IMR-90 (cell line): ENCODE data around the gene SPRR2G. TPM values are rescaled to one million over a fixed set of nuclear protein-coding genes. Genes with fewer than 3 reads are reported as not detected.

Experiments used
- ATAC-seq: fragments of 200-7000 bp; cut with Tn5 transposase; 2 replicates; pipeline ENCODE4 v1.9.1; 2020; ENCODE audit warnings: low read depth, mild to moderate bottlenecking, moderate library complexity
- BruUV-seq: library from RNA; stranded (reverse); fragments of 400-500 nt; replicated peaks from 2 replicates; lab custom pipeline; 2021; lab: Mats Ljungman, UMichigan
- CTCF ChIA-PET: fragments of 300-600 bp; formaldehyde crosslinking; extraction: SDS; loops from one replicate; lab custom pipeline; 2021; ENCODE audit warnings: antibody characterized with exemption; lab: Yijun Ruan, JAX
- POLR2A ChIA-PET: fragments of 300-600 bp; sonication (Branson Sonifier 250); formaldehyde crosslinking; loops from one replicate; lab custom pipeline; 2022; ENCODE audit warnings: antibody characterized with exemption; ENCODE audit not compliant: unreplicated experiment; lab: Charles Lee
- DNase-seq: peaks from one replicate; pipeline ENCODE4 v3.0.0; 2013
- H2AFZ ChIP-seq: replicated peaks from 2 replicates; pipeline ENCODE3; 2013; ENCODE audit warnings: low read length, mild to moderate bottlenecking; ENCODE audit not compliant: poor library complexity
- H2AK5ac ChIP-seq: 2 replicates; pipeline ENCODE4 v1.6.1; 2013; ENCODE audit warnings: low read depth, low read length, inconsistent platforms
- H2AK9ac ChIP-seq: replicated peaks from 2 replicates; pipeline ENCODE3; 2013; ENCODE audit warnings: mild to moderate bottlenecking, low read depth, low read length, moderate library complexity; ENCODE audit not compliant: poor library complexity
- H2BK120ac ChIP-seq: 2 replicates; pipeline ENCODE4 v1.6.1; 2013; ENCODE audit warnings: low read depth, low read length, inconsistent platforms
- H2BK15ac ChIP-seq: 3 replicates; pipeline ENCODE4 v1.6.1; 2013; ENCODE audit warnings: low read depth, low read length, inconsistent platforms
- H2BK20ac ChIP-seq: 2 replicates; pipeline ENCODE4 v1.6.1; 2013; ENCODE audit warnings: low read depth, mild to moderate bottlenecking, inconsistent platforms, low read length, moderate library complexity
- H2BK5ac ChIP-seq: 2 replicates; pipeline ENCODE4 v1.6.1; 2013; ENCODE audit warnings: mild to moderate bottlenecking, low read depth, low read length, inconsistent platforms; ENCODE audit not compliant: poor library complexity, severe bottlenecking
- H3K14ac ChIP-seq: replicated peaks from 2 replicates; pipeline ENCODE4 v1.6.1; 2013; ENCODE audit warnings: low read depth, low read length, inconsistent platforms
- H3K18ac ChIP-seq: 2 replicates; pipeline ENCODE4 v1.6.1; 2013; ENCODE audit warnings: low read depth, low read length, control low read depth
- H3K23ac ChIP-seq: 2 replicates; pipeline ENCODE4 v1.6.1; 2013; ENCODE audit warnings: low read depth, low read length, inconsistent platforms
- H3K27ac ChIP-seq: 2 replicates; pipeline ENCODE4 v1.5.1; 2013; ENCODE audit warnings: mild to moderate bottlenecking, control low read depth, low read length; ENCODE audit not compliant: insufficient read depth
- H3K27me3 ChIP-seq: 2 replicates; pipeline ENCODE4 v1.6.1; 2013; ENCODE audit warnings: low read length; ENCODE audit not compliant: control insufficient read depth, insufficient read depth
- H3K36me3 ChIP-seq: 2 replicates; pipeline ENCODE4 v1.6.1; 2013; ENCODE audit warnings: low read length, mixed read lengths; ENCODE audit not compliant: control insufficient read depth, insufficient read depth
- H3K4ac ChIP-seq: 2 replicates; pipeline ENCODE4 v1.6.1; 2013; ENCODE audit warnings: low read depth, low read length, inconsistent platforms
- H3K4me1 ChIP-seq: 2 replicates; pipeline ENCODE4 v1.6.1; 2013; ENCODE audit warnings: low read length, mixed read lengths; ENCODE audit not compliant: control insufficient read depth, insufficient read depth
- H3K4me2 ChIP-seq: 2 replicates; pipeline ENCODE4 v1.6.1; 2013; ENCODE audit warnings: low read depth, mild to moderate bottlenecking, control low read depth, low read length, moderate library complexity
- H3K4me3 ChIP-seq: 2 replicates; pipeline ENCODE4 v1.5.1; 2013; ENCODE audit warnings: low read depth, mild to moderate bottlenecking, control low read depth, low read length, moderate library complexity; ENCODE audit not compliant: insufficient read depth
- H3K56ac ChIP-seq: 2 replicates; pipeline ENCODE4 v1.6.1; 2013; ENCODE audit warnings: low read length, inconsistent platforms; ENCODE audit not compliant: insufficient read depth; ENCODE audit errors: extremely low read depth
- H3K79me1 ChIP-seq, 2 experiments: 2 replicates each; pipeline ENCODE4 v1.6.1; 2013; ENCODE audit warnings: low read length in 2 of 2, inconsistent platforms in 1 of 2, low read depth in 1 of 2
- H3K9ac ChIP-seq: 2 replicates; pipeline ENCODE4 v1.6.1; 2013; ENCODE audit warnings: low read depth, low read length, control low read depth
- H3K9me1 ChIP-seq: 2 replicates; pipeline ENCODE4 v1.6.1; 2013; ENCODE audit warnings: low read length, inconsistent platforms; ENCODE audit not compliant: insufficient read depth
- H3K9me3 ChIP-seq: 2 replicates; pipeline ENCODE4 v1.6.1; 2013; ENCODE audit warnings: low read length; ENCODE audit not compliant: control insufficient read depth, insufficient read depth
- H4K20me1 ChIP-seq: 2 replicates; pipeline ENCODE4 v1.6.1; 2013; ENCODE audit warnings: low read length, inconsistent platforms; ENCODE audit not compliant: insufficient read depth
- H4K5ac ChIP-seq: 2 replicates; pipeline ENCODE4 v1.6.1; 2013; ENCODE audit warnings: mild to moderate bottlenecking, low read depth, low read length, control low read depth
- H4K8ac ChIP-seq, 2 experiments: 2 replicates each; pipeline ENCODE4 v1.6.1; 2013; ENCODE audit warnings: low read depth in 2 of 2, low read length in 2 of 2, control low read depth in 1 of 2, inconsistent platforms in 1 of 2
- H4K91ac ChIP-seq: 2 replicates; pipeline ENCODE4 v1.6.1; 2013; ENCODE audit warnings: low read depth, low read length, inconsistent platforms; ENCODE audit not compliant: insufficient read depth
- CEBPB ChIP-seq: IDR thresholded peaks from 2 replicates; pipeline ENCODE4 v1.6.1; 2012; ENCODE audit warnings: low read depth, low read length, improper control_type of control experiment
- CHD1 ChIP-seq: IDR thresholded peaks from 2 replicates; pipeline ENCODE4 v1.6.1; 2012; ENCODE audit warnings: low read depth, low read length, improper control_type of control experiment
- FOS ChIP-seq: fragments of 150-350 bp; IDR thresholded peaks from 2 replicates; pipeline ENCODE4 v1.6.1; 2016; ENCODE audit warnings: low read depth, low read length
- MAZ ChIP-seq: IDR thresholded peaks from 2 replicates; pipeline ENCODE4 v1.6.1; 2012; ENCODE audit warnings: low read depth, mild to moderate bottlenecking, low read length, improper control_type of control experiment, moderate library complexity, borderline replicate concordance
- POLR2A ChIP-seq: IDR thresholded peaks from 2 replicates; pipeline ENCODE4 v1.6.1; 2012; ENCODE audit warnings: mild to moderate bottlenecking, low read depth, low read length
- RAD21 ChIP-seq: IDR thresholded peaks from 2 replicates; pipeline ENCODE4 v1.6.1; 2012; ENCODE audit warnings: low read length, improper control_type of control experiment
- RCOR1 ChIP-seq: IDR thresholded peaks from 2 replicates; pipeline ENCODE4 v1.6.1; 2012; ENCODE audit warnings: mild to moderate bottlenecking, low read length, improper control_type of control experiment; ENCODE audit not compliant: insufficient replicate concordance
- SMC3 ChIP-seq: fragments of 150-350 bp; IDR thresholded peaks from 2 replicates; pipeline ENCODE4 v1.6.1; 2016; ENCODE audit warnings: low read depth, mild to moderate bottlenecking, antibody characterized with exemption, low read length, moderate library complexity
- WGBS, 2 experiments: methylation state at CpG; one replicate each; pipeline versions ENCODE4 v1.1.5 to v1.1.7; 2013; ENCODE audit warnings: missing lambda C conversion rate in 2 of 2; ENCODE audit not compliant: insufficient read length in 1 of 2; ENCODE audit errors: extremely low coverage in 2 of 2; 5-methylcytosine and 5-hydroxymethylcytosine counted together
- dilution Hi-C: fragments of 300-500 bp; cut with HindIII; formaldehyde crosslinking; loops from one replicate; pipeline ENCODE4 v1.14.3; 2018; ENCODE audit warnings: low sequenced_read_pairs; ENCODE audit not compliant: unreplicated experiment
- in situ Hi-C: fragments of 300-500 bp; cut with MboI; formaldehyde crosslinking; loops from 3 replicates; pipeline ENCODE4 v1.14.3; 2019; ENCODE audit warnings: low sequenced_read_pairs, inconsistent platforms, mixed read lengths
- intact Hi-C: fragments of 100-400 bp; cut with micrococcal nuclease; formaldehyde crosslinking; loops from 2 replicates; pipeline ENCODE4 v1.10.0; 2022
- polyA plus RNA-seq, 3 experiments: library from polyadenylated mRNA; depleted of rRNA; stranded (reverse); fragments of >200 nt; gene quantifications; 2 replicates each; pipeline ENCODE4 v1.2.3, GENCODE V29; 2012; ENCODE audit warnings: low replicate concordance in 1 of 3
- total RNA-seq: library from RNA; depleted of rRNA; stranded (reverse); fragments of >200 nt; gene quantifications from 2 replicates; pipeline ENCODE4 v1.2.3, GENCODE V29; 2012
- TF ChIP-seq, protein P1 (sequence below): fragments of 150-350 bp; IDR thresholded peaks from 2 replicates; pipeline ENCODE4 v1.6.1; 2016; ENCODE audit warnings: low read depth, mild to moderate bottlenecking, low read length, moderate library complexity, borderline replicate concordance
- TF ChIP-seq, protein P2 (sequence below): fragments of 150-350 bp; IDR thresholded peaks from 2 replicates; pipeline ENCODE4 v1.6.1; 2017; ENCODE audit warnings: mild to moderate bottlenecking, antibody characterized with exemption, low read length, low read depth

SPRR2G gene
- total and polyA plus RNA-seq, 2 of the 4 experiments (the other 2 are of a cell fraction) = not detected

DNA sequence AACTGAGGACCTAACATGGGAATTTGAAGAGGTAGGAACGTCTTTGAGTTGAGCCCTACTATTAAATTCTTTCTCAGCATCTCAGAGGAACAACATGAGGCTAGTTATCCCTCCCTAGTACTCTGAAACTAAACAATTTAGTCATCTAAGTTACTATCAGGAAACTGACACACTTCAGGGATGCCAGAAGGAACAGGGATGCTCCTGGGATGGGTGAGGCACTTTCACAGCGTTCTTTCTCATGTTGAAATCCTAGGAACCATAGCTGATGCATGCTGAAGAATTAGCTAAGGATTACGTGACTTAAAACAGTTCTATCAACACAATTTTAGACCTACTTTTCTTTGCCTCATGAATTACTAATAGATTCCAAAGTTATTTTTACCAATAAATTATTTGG is 1.8 kb upstream of the SPRR2G start:
- Histone ChIP-seq H3K27ac (no peak overlapping the region), H2AFZ (no peak overlapping the region), H3K4ac (no peak overlapping the region), H3K4me3 (no peak overlapping the region), H4K91ac (no peak overlapping the region), H3K9me3 (no peaks in the 10 kb centered on the region), H2BK20ac (no peak overlapping the region), H3K18ac (no peak overlapping the region), H2BK5ac (no peak overlapping the region), H3K23ac (no peak overlapping the region), H2AK9ac (no peak overlapping the region), H2AK5ac (no peak overlapping the region), H3K36me3 (no peaks in the 10 kb centered on the region), H4K8ac (no peak overlapping the region), H3K14ac (no peak overlapping the region), H3K56ac (no peak overlapping the region), H3K4me2 (no peak overlapping the region), H2BK15ac (no peak overlapping the region), H3K9me1 (no peaks in the 10 kb centered on the region), H2BK120ac (no peak overlapping the region), H4K5ac (no peak overlapping the region), H3K4me1 (no peaks in the 10 kb centered on the region), H3K79me1 (no peaks in the 10 kb centered on the region), H3K9ac (no peak overlapping the region), H3K27me3 (no peaks in the 10 kb centered on the region), H4K20me1 (no peaks in the 10 kb centered on the region)
- no TSS peak for BruUV-seq
- POLR2A ChIA-PET = no interaction called here
- in situ Hi-C loops (no loop called here), dilution Hi-C loops (no loop called here), intact Hi-C loops (no loop called here)
- DNase-seq (no peak), ATAC-seq (no peak)
- WGBS, 2 experiments = no CpG with 5 or more reads among the region's 3 CpGs
- no peak for TF ChIP-seq RCOR1
- TF ChIP-seq CHD1 = no peak
- TF ChIP-seq, protein P1, sequence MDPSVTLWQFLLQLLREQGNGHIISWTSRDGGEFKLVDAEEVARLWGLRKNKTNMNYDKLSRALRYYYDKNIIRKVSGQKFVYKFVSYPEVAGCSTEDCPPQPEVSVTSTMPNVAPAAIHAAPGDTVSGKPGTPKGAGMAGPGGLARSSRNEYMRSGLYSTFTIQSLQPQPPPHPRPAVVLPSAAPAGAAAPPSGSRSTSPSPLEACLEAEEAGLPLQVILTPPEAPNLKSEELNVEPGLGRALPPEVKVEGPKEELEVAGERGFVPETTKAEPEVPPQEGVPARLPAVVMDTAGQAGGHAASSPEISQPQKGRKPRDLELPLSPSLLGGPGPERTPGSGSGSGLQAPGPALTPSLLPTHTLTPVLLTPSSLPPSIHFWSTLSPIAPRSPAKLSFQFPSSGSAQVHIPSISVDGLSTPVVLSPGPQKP = no peak
- TF ChIP-seq SMC3 = no peak
- no peak for TF ChIP-seq CEBPB
- no peak for TF ChIP-seq RAD21
- no peak for TF ChIP-seq POLR2A
- TF ChIP-seq, protein P2, sequence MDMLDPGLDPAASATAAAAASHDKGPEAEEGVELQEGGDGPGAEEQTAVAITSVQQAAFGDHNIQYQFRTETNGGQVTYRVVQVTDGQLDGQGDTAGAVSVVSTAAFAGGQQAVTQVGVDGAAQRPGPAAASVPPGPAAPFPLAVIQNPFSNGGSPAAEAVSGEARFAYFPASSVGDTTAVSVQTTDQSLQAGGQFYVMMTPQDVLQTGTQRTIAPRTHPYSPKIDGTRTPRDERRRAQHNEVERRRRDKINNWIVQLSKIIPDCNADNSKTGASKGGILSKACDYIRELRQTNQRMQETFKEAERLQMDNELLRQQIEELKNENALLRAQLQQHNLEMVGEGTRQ = no peak
- TF ChIP-seq MAZ = no peak
- TF ChIP-seq FOS = no peak
- CTCF ChIA-PET = no interaction called here
